CD4-positive, alpha-beta T cell treated with Interferon alpha-2 for 1 hour (primary cell): ENCODE results near the gene SSH3.
"Not testable (repeated sequence)": the region's sequence is repeated elsewhere in the genome, so short reads cannot be mapped to it uniquely, and the experiment has no call there.

Experiments used
- DNase-seq, 2 donors: peaks; one replicate each; pipeline ENCODE4 v3.0.0-alpha.2; 2020 to 2022

The SSH3 gene

GRCh38 chr11:67313125-67313890, 10.0 kb downstream of the SSH3 start:
- DNase-seq, result no peak

GRCh38 chr11:67314218-67314617, 10.9 kb downstream of the SSH3 start:
- no peak for DNase-seq

GRCh38 chr11:67315325-67315909, 12.1 kb downstream of the SSH3 start:
- DNase-seq, result no peak

- no peak for DNase-seq
These were observed 13.5 kb downstream of the SSH3 start for GRCh38 chr11:67316882-67317204.

- peak; percentile 96 to 98 for DNase-seq
These were observed 14.0 kb downstream of the SSH3 start for GRCh38 chr11:67317205-67317887.

- DNase-seq, result no peak
These were observed 14.7 kb downstream of the SSH3 start for GRCh38 chr11:67317888-67318555.

- not testable (repeated sequence) for DNase-seq
These were observed 15.5 kb downstream of the SSH3 start for GRCh38 chr11:67318876-67319275.

GRCh38 chr11:67320011-67320410, 16.7 kb downstream of the SSH3 start:
- no peak for DNase-seq

- no peak for DNase-seq
These were observed 17.4 kb downstream of the SSH3 start for GRCh38 chr11:67320691-67321090.

- no peak for DNase-seq
These were observed 18.1 kb downstream of the SSH3 start for GRCh38 chr11:67321313-67321871.

- DNase-seq, result no peak
These were observed 18.7 kb downstream of the SSH3 start for GRCh38 chr11:67322049-67322448.

- DNase-seq, result no peak
These were observed 20.2 kb downstream of the SSH3 start for GRCh38 chr11:67323526-67323925.

GRCh38 chr11:67332081-67332691, 28.9 kb downstream of the SSH3 start:
- no peak for DNase-seq

- DNase-seq, result no peak
These were observed 33.9 kb downstream of the SSH3 start for GRCh38 chr11:67337257-67337656.

GRCh38 chr11:67344264-67344663, 40.9 kb downstream of the SSH3 start:
- peak in 1 of 2 donors; percentile 29 for DNase-seq

- no peak for DNase-seq
These were observed 42.1 kb downstream of the SSH3 start for GRCh38 chr11:67345247-67345919.

GRCh38 chr11:67345920-67346819, 42.8 kb downstream of the SSH3 start:
- peak in 1 of 2 donors; percentile 47 for DNase-seq

GRCh38 chr11:67347964-67348749, 44.8 kb downstream of the SSH3 start:
- no peak for DNase-seq

GRCh38 chr11:67349036-67349435, 45.7 kb downstream of the SSH3 start:
- DNase-seq, result no peak

- no peak for DNase-seq
These were observed 46.1 kb downstream of the SSH3 start for GRCh38 chr11:67349457-67349856.
